HepG2 (cell line): ENCODE measurements around the gene SHISA7. TPM values are rescaled to one million over a fixed set of nuclear protein-coding genes. Genes with fewer than 3 reads are reported as not detected.
A peak's percentile ranks its signal among the peaks of the same experiment; 100 is the strongest.

ENCODE experiments used
- ATAC-seq: fragments of 200-7000 bp; cut with Tn5 transposase; 3 replicates; pipeline ENCODE4 v1.9.1; 2020; ENCODE audit warnings: mild to moderate bottlenecking, moderate library complexity
- BruUV-seq: library from RNA; stranded (reverse); fragments of 400-500 nt; replicated peaks from 2 replicates; lab custom pipeline; 2021; lab: Mats Ljungman, UMichigan
- CTCF ChIA-PET: fragments of 300-600 bp; formaldehyde crosslinking; extraction: SDS; loops from one replicate; lab custom pipeline; 2021; ENCODE audit warnings: low total read pairs, inconsistent platforms, low intra/inter-chr PET ratio; lab: Yijun Ruan, JAX
- POLR2A ChIA-PET: fragments of 350-600 bp; sonication (Branson Sonifier 250); formaldehyde crosslinking; loops from one replicate; lab custom pipeline; 2020; ENCODE audit warnings: antibody characterized with exemption, inconsistent platforms; lab: Yijun Ruan, JAX
- DNase-seq: peaks from one replicate; pipeline ENCODE4 v3.0.0-alpha.2; 2015; ENCODE audit warnings: low spot score
- FAIRE-seq: peaks from 3 replicates; lab custom pipeline; 2011; peaks lifted over from hg19 to GRCh38; lab: Jason Lieb, UNC
- H2AFZ ChIP-seq: one replicate; pipeline ENCODE4 v1.6.1; 2011; ENCODE audit warnings: low read length, inconsistent platforms
- H3K27ac ChIP-seq: fragments of 300-600 bp; 3 replicates; pipeline ENCODE4 v1.8.0; 2011; ENCODE audit warnings: mixed run types, mild to moderate bottlenecking, mixed read lengths, low read length, inconsistent platforms; ENCODE audit not compliant: insufficient read depth; ENCODE audit errors: extremely low read length
- H3K27me3 ChIP-seq, 2 experiments: fragments of 200-600 bp in 1 of 2; 2 replicates in 1 of 2; 3 replicates in 1 of 2; pipeline versions ENCODE4 v1.6.0 to v1.8.0; 2011; ENCODE audit warnings: low read length in 2 of 2, mild to moderate bottlenecking in 2 of 2, moderate library complexity in 2 of 2, inconsistent platforms in 1 of 2; ENCODE audit not compliant: insufficient read depth in 2 of 2, control insufficient read depth in 1 of 2
- H3K36me3 ChIP-seq, 2 experiments: fragments of 200-600 bp in 1 of 2; replicated peaks in 1 of 2; 2 replicates in 1 of 2; 3 replicates in 1 of 2; pipeline versions ENCODE4 v1.5.1 to v1.8.0; 2011; ENCODE audit warnings: low read length in 2 of 2, inconsistent platforms in 1 of 2; ENCODE audit not compliant: insufficient read depth in 2 of 2, control insufficient read depth in 1 of 2
- H3K4me1 ChIP-seq: 2 replicates; pipeline ENCODE4 v1.5.1; 2012; ENCODE audit warnings: low read length, inconsistent platforms; ENCODE audit not compliant: insufficient read depth
- H3K4me2 ChIP-seq: 2 replicates; pipeline ENCODE4 v1.6.0; 2011; ENCODE audit warnings: low read depth, low read length, inconsistent platforms
- H3K4me3 ChIP-seq, 3 experiments: fragments of 200-600 bp in 1 of 3; sonication (generic), shearing (Covaris generic) in 1 of 3; replicated peaks in 1 of 3; 2 replicates each; pipeline ENCODE4 v1.5.1; 2011 to 2016; ENCODE audit warnings: low read length in 3 of 3, inconsistent platforms in 2 of 3, low read depth in 2 of 3, mild to moderate bottlenecking in 2 of 3, control low read depth in 1 of 3, mixed read lengths in 1 of 3; ENCODE audit not compliant: insufficient read depth in 1 of 3
- H3K79me2 ChIP-seq: one replicate; pipeline ENCODE4 v1.6.1; 2011; ENCODE audit warnings: low read length, inconsistent platforms; ENCODE audit not compliant: insufficient read depth
- H3K9ac ChIP-seq: 2 replicates; pipeline ENCODE4 v1.6.0; 2011; ENCODE audit warnings: mild to moderate bottlenecking, low read depth, low read length, inconsistent platforms; ENCODE audit not compliant: insufficient read depth
- H3K9me3 ChIP-seq: 2 replicates; pipeline ENCODE4 v1.5.1; 2012; ENCODE audit warnings: mild to moderate bottlenecking, low read length
- H4K20me1 ChIP-seq: 2 replicates; pipeline ENCODE4 v1.6.0; 2011; ENCODE audit warnings: inconsistent platforms, mild to moderate bottlenecking, low read length, moderate library complexity; ENCODE audit not compliant: insufficient read depth
- DNMT3B ChIP-seq: conservative IDR thresholded peaks from 2 replicates; pipeline ENCODE4 v1.6.1; 2016; ENCODE audit warnings: missing biosample characterization, control low read depth
- PATZ1 ChIP-seq: sonication (generic); formaldehyde crosslinking; IDR thresholded peaks from 2 replicates; pipeline ENCODE4 v1.4.0; 2020; ENCODE audit warnings: missing genetic modification reagents
- ZNF7 ChIP-seq: IDR thresholded peaks from 2 replicates; pipeline ENCODE4 v1.6.1; 2016; ENCODE audit warnings: missing biosample characterization, missing genetic modification reagents
- WGBS: methylation state at CpG from one replicate; pipeline ENCODE4 v1.1.6; 2017; ENCODE audit warnings: low lambda C conversion rate; 5-methylcytosine and 5-hydroxymethylcytosine counted together
- in situ Hi-C: cut with HindIII; loops from 2 replicates; pipeline ENCODE4 v1.10.0; 2017; ENCODE audit warnings: low pct_unique_long_range_greater_than_20kb; ENCODE audit not compliant: extremely low pct_ligation_motif_present
- intact Hi-C: fragments of 100-400 bp; cut with micrococcal nuclease; formaldehyde crosslinking; loops from one replicate; pipeline ENCODE4 v1.10.0; 2022; ENCODE audit not compliant: unreplicated experiment
- polyA plus RNA-seq, 8 experiments: library from polyadenylated mRNA; depleted of rRNA in 3 of 8; stranded (reverse) in 7 of 8; unstranded in 1 of 8; fragments of >200 nt; fragmentation: Illumina TruSeq in 4 of 8; extraction: Trizol in 4 of 8; gene quantifications; 2 replicates each; pipeline versions ENCODE4 v1.2.1 to v1.2.3, GENCODE V29; 2011 to 2016; ENCODE audit warnings: low read depth in 4 of 8, missing spikeins in 1 of 8, mixed read lengths in 1 of 8; ENCODE audit not compliant: insufficient read depth in 1 of 8
- total RNA-seq, 5 experiments: library from RNA; depleted of rRNA; stranded (reverse); fragments of >200 nt; fragmentation: Illumina TruSeq; extraction: Trizol; gene quantifications; 2 replicates each; pipeline ENCODE4 v1.2.3, GENCODE V29; 2016; ENCODE audit warnings: low read depth in 1 of 5

Gene SHISA7
- total and polyA plus RNA-seq, 2 of the 13 experiments (the other 11 are each of a cell fraction or from before 2014, with no cell fraction given) = not detected

- DNase-seq = no peak
- ChIA-PET POLR2A (no interaction called here), CTCF (no interaction called here)
- in situ Hi-C loops = no loop called here
- no TSS peak for BruUV-seq
- H3K4me1 ChIP-seq = peaks cover 14% of the 10 kb centered on the region
- no peak overlapping the region for H2AFZ ChIP-seq
- no peaks in the 10 kb centered on the region for H3K79me2 ChIP-seq
- no peak for FAIRE-seq
- no peak overlapping the region for H3K4me3 ChIP-seq
- H3K9me3 ChIP-seq = no peaks in the 10 kb centered on the region
- H3K27me3 ChIP-seq = no peaks in the 10 kb centered on the region
- H3K36me3 ChIP-seq = peaks cover 2 to 13% of the 10 kb centered on the region in 2 experiments; a peak in 2 of 5 replicates
- intact Hi-C loops = no loop called here
- H4K20me1 ChIP-seq = no peaks in the 10 kb centered on the region
- WGBS = 89% methylated on average over 12 of the region's 12 CpGs
- no peak overlapping the region for H3K27ac ChIP-seq
- TF ChIP-seq DNMT3B (no peak), ZNF7 (peak; percentile 53; the same call in 1 of the 2 replicates), PATZ1 (no peak)
- no peak overlapping the region for H3K4me2 ChIP-seq
- ATAC-seq = no peak
- H3K9ac ChIP-seq = no peak overlapping the region
Observed at GRCh38 chr19:55398200-55398925, 44.7 kb downstream of the SHISA7 start.
